ENCODE measurements around the gene RYK. TPM values are rescaled to one million over a fixed set of nuclear protein-coding genes. Genes with fewer than 3 reads are reported as not detected.

The RYK gene
- 84.2 and 94.8 TPM in 2 replicates for total RNA-seq (2014; rRNA removed; shearing (Covaris generic))
- 24.9 and 31.4 TPM in 2 replicates for polyA plus RNA-seq (2016; fragmentation: Nextera tagmentation; extraction: Ambion mirVana)
- long read RNA-seq, full-length matches to known transcripts = 3 of 8 reads
- long read RNA-seq, partial matches to known transcripts = 1 of 8 reads
- long read RNA-seq, other reads (novel, unspliced or antisense) = 4 of 8 reads

- peaks cover 15% of the 10 kb centered on the region for H3K27me3 Mint-ChIP-seq (ENCODE audit: insufficient read depth, low read depth, poor library complexity)
- peak; percentile 74 for ATAC-seq
Observed at GRCh38 chr3:134250717-134251220, at the start of gene RYK. Gene RYK (minus strand): TSS chr3:134250859. CDS start chr3:134250654, 205 bp downstream.

GRCh38 chr3:134299888-134300206 lies 49.2 kb upstream of the RYK start:
- Histone ChIP-seq H3K4me2 (no peak overlapping the region), H3K4me3 (no peak overlapping the region), H2AFZ (peak overlapping the region; percentile 97; the same call in 1 of the 2 replicates), H3K36me3 (ENCODE audit: insufficient read depth) (no peaks in the 10 kb centered on the region), H3K4me1 (ENCODE audit: insufficient read depth) (no peaks in the 10 kb centered on the region), H3K27ac (ENCODE audit: low read depth) (no peak overlapping the region), H3K27me3 (ENCODE audit: insufficient read depth) (no peaks in the 10 kb centered on the region), H3K9me2 (ENCODE audit: insufficient read depth) (no peaks in the 10 kb centered on the region), H4K20me1 (replicated peaks; ENCODE audit: insufficient read depth) (no peaks in the 10 kb centered on the region), H3F3A (replicated peaks; ENCODE audit: low read depth) (no peaks in the 10 kb centered on the region), H3K79me2 (replicated peaks; ENCODE audit: insufficient read depth) (no peaks in the 10 kb centered on the region)
- Mint-ChIP-seq H3K27me3 (ENCODE audit: insufficient read depth, low read depth, poor library complexity) (peaks cover 5% of the 10 kb centered on the region), H3K4me1 (peaks cover 2% of the 10 kb centered on the region; the same call in 1 of the 3 replicates), H3K9me3 (no peaks in the 10 kb centered on the region), H3K4me3 (no peak overlapping the region), H3K27ac (no peak overlapping the region), H3K36me3 (ENCODE audit: low read depth) (no peaks in the 10 kb centered on the region)
- DNase-seq (ENCODE audit: low spot score) (no peak), ATAC-seq (no peak)
- TF ChIP-seq CTCF (conservative IDR thresholded peaks at IDR 0.05; ENCODE audit: low read depth in 2 of 2) (no peak), NANOG (IDR thresholded peaks at IDR 0.05; ENCODE audit: borderline replicate concordance) (no peak), CREB1 (CRISPR knock-in tag; IDR thresholded peaks at IDR 0.05; ENCODE audit: low read depth) (no peak), EZH2 (IDR thresholded peaks at IDR 0.05; ENCODE audit: low read depth, unreplicated experiment) (no peak), EZH2phosphoT487 (IDR thresholded peaks at IDR 0.05; ENCODE audit: unreplicated experiment) (no peak)

More at GRCh38 chr3:134250717-134251220, at the start of gene RYK:
- H3K9me3 Mint-ChIP-seq = peaks cover 12% of the 10 kb centered on the region
- H3K27ac Mint-ChIP-seq = peak within 1 kb of the TSS; percentile 89
- peak within 1 kb of the TSS; percentile 88 for H3K4me2 ChIP-seq
- H3K4me3 ChIP-seq = peak within 1 kb of the TSS; percentile 68
- H3K27me3 ChIP-seq (ENCODE audit: insufficient read depth) = no peaks in the 10 kb centered on the region
- TF ChIP-seq JUNB (IDR thresholded peaks at IDR 0.05; ENCODE audit: unreplicated experiment) = no peak
- no peak for TF ChIP-seq CTCF (conservative IDR thresholded peaks at IDR 0.05; ENCODE audit: low read depth in 2 of 2)
- no peak for TF ChIP-seq EZH2phosphoT487 (IDR thresholded peaks at IDR 0.05; ENCODE audit: unreplicated experiment)
- TF ChIP-seq NANOG (IDR thresholded peaks at IDR 0.05; ENCODE audit: borderline replicate concordance) = no peak
- TF ChIP-seq POLR2AphosphoS5 (IDR thresholded peaks at IDR 0.05; ENCODE audit: low read depth) = peak; percentile 79
- TF ChIP-seq EZH2 (IDR thresholded peaks at IDR 0.05; ENCODE audit: low read depth, unreplicated experiment) = no peak
- TF ChIP-seq STAT1 (IDR thresholded peaks at IDR 0.05; ENCODE audit: unreplicated experiment) = no peak
- TF ChIP-seq CREB1 (CRISPR knock-in tag; IDR thresholded peaks at IDR 0.05; ENCODE audit: low read depth) = no peak
- peak; percentile 36; the same call in 1 of the 2 replicates for TF ChIP-seq ETS1 (IDR thresholded peaks at IDR 0.05)
- H4K20me1 ChIP-seq (replicated peaks; ENCODE audit: insufficient read depth) = peaks cover 17% of the 10 kb centered on the region
- no peaks in the 10 kb centered on the region for H3K36me3 ChIP-seq (ENCODE audit: insufficient read depth)
- peaks cover 57% of the 10 kb centered on the region for H3K4me1 Mint-ChIP-seq
- H3K27ac ChIP-seq (ENCODE audit: low read depth) = peak within 1 kb of the TSS; percentile 90
- H3K4me1 ChIP-seq (ENCODE audit: insufficient read depth) = peaks cover 38% of the 10 kb centered on the region
- peak; percentile 85 for DNase-seq (ENCODE audit: low spot score)
- H2AFZ ChIP-seq = 0 out of 2 replicates have a peak within 1 kb of the TSS, but pooled peaks have one; percentile 2
- 0 out of 2 replicates have a peak, but pooled peaks cover 5% of the 10 kb centered on the region for H3F3A ChIP-seq (replicated peaks; ENCODE audit: low read depth)
- H3K79me2 ChIP-seq (replicated peaks; ENCODE audit: insufficient read depth) = peaks cover 43% of the 10 kb centered on the region
- H3K9me2 ChIP-seq (ENCODE audit: insufficient read depth) = no peaks in the 10 kb centered on the region
- peaks cover 23% of the 10 kb centered on the region for H3K36me3 Mint-ChIP-seq (ENCODE audit: low read depth)
- H3K4me3 Mint-ChIP-seq = peak within 1 kb of the TSS; percentile 88
